ENCODE data around the gene LRRC59. TPM values are rescaled to one million over a fixed set of nuclear protein-coding genes. Genes with fewer than 3 reads are reported as not detected.

The LRRC59 gene
- total RNA-seq, 1 donor from 2014 or later, result 75.3 TPM

Other genes starting within 250 kb of the LRRC59 start
- 45.6 and 51.5 TPM in 2 replicates for gene PPP1R9B, start 246.8 kb downstream of the LRRC59 start, total RNA-seq (ENCODE audit: low replicate concordance)
- gene SGCA, start 231.5 kb downstream of the LRRC59 start, total RNA-seq (ENCODE audit: low replicate concordance), result 0.72 TPM in 1 of 2 replicates, not detected in the other
- gene COL1A1, start 195.9 kb downstream of the LRRC59 start, total RNA-seq (ENCODE audit: low replicate concordance), result 31.0 and 201 TPM in 2 replicates
- gene TMEM92, start 123.1 kb downstream of the LRRC59 start, total RNA-seq (ENCODE audit: low replicate concordance), result 1.6 and 1.8 TPM in 2 replicates
- 23.5 and 38.8 TPM in 2 replicates for gene XYLT2, start 51.4 kb downstream of the LRRC59 start, total RNA-seq (ENCODE audit: low replicate concordance)
- gene MRPL27, start 24.3 kb downstream of the LRRC59 start, total RNA-seq (ENCODE audit: low replicate concordance), result 66.6 and 76.9 TPM in 2 replicates
- 6.2 and 18.7 TPM in 2 replicates for gene EME1, start 24.3 kb downstream of the LRRC59 start, total RNA-seq (ENCODE audit: low replicate concordance)
- 57.3 and 75.0 TPM in 2 replicates for gene ACSF2, start 28.7 kb upstream of the LRRC59 start, total RNA-seq (ENCODE audit: low replicate concordance)
- gene CHAD, start 71.4 kb upstream of the LRRC59 start, total RNA-seq (ENCODE audit: low replicate concordance), result not detected in 2 replicates
- 26.6 and 40.7 TPM in 2 replicates for gene RSAD1, start 81.3 kb upstream of the LRRC59 start, total RNA-seq (ENCODE audit: low replicate concordance)
- 0.88 and 4.1 TPM in 2 replicates for gene MYCBPAP, start 110.9 kb upstream of the LRRC59 start, total RNA-seq (ENCODE audit: low replicate concordance)
- 41.7 and 72.1 TPM in 2 replicates for gene EPN3, start 135.2 kb upstream of the LRRC59 start, total RNA-seq (ENCODE audit: low replicate concordance)
- 40.3 and 51.3 TPM in 2 replicates for gene SPATA20, start 149.7 kb upstream of the LRRC59 start, total RNA-seq (ENCODE audit: low replicate concordance)
- 1.9 and 27.8 TPM in 2 replicates for gene CACNA1G, start 163.2 kb upstream of the LRRC59 start, total RNA-seq (ENCODE audit: low replicate concordance)
- gene ABCC3, start 237.4 kb upstream of the LRRC59 start, total RNA-seq (ENCODE audit: low replicate concordance), result 10.6 and 13.3 TPM in 2 replicates